Neuronal stem cell (in vitro differentiated cells): ENCODE measurements around the gene BUD31.
A peak's percentile ranks its signal among the peaks of the same experiment; 100 is the strongest.

ENCODE experiments used
- DNase-seq: peaks from one replicate; pipeline ENCODE4 v3.0.0-alpha.2; 2013; ENCODE audit warnings: low spot score
- H2AFZ ChIP-seq: one replicate; pipeline ENCODE4 v1.6.1; 2013; ENCODE audit warnings: mild to moderate bottlenecking, low read length, inconsistent platforms
- H2AK5ac ChIP-seq: 2 replicates; pipeline ENCODE4 v1.6.1; 2013; ENCODE audit warnings: low read depth, mild to moderate bottlenecking, inconsistent platforms, low read length, moderate library complexity, mixed read lengths
- H2BK120ac ChIP-seq: 2 replicates; pipeline ENCODE4 v1.6.1; 2013; ENCODE audit warnings: low read depth, mild to moderate bottlenecking, inconsistent platforms, low read length, moderate library complexity, mixed read lengths
- H2BK12ac ChIP-seq: one replicate; pipeline ENCODE4 v1.6.1; 2013; ENCODE audit warnings: low read length, inconsistent platforms
- H2BK15ac ChIP-seq: 2 replicates; pipeline ENCODE4 v1.6.1; 2013; ENCODE audit warnings: mild to moderate bottlenecking, low read length, inconsistent platforms, mixed read lengths
- H2BK5ac ChIP-seq: one replicate; pipeline ENCODE4 v1.6.1; 2013; ENCODE audit warnings: inconsistent platforms, mild to moderate bottlenecking, low read length, moderate library complexity
- H3K14ac ChIP-seq: one replicate; pipeline ENCODE4 v1.6.1; 2013; ENCODE audit warnings: low read length, inconsistent platforms
- H3K18ac ChIP-seq: 2 replicates; pipeline ENCODE4 v1.6.1; 2013; ENCODE audit warnings: low read length, inconsistent platforms
- H3K23ac ChIP-seq: 2 replicates; pipeline ENCODE4 v1.6.1; 2013; ENCODE audit warnings: low read depth, mild to moderate bottlenecking, mixed read lengths, low read length, inconsistent platforms; ENCODE audit not compliant: poor library complexity
- H3K27ac ChIP-seq: replicated peaks from 3 replicates; pipeline ENCODE4 v1.5.1; 2013; ENCODE audit warnings: low read length, inconsistent platforms
- H3K27me3 ChIP-seq, 3 experiments: 2 replicates each; pipeline ENCODE4 v1.6.1; 2013; ENCODE audit warnings: low read length in 3 of 3, mild to moderate bottlenecking in 2 of 3, inconsistent platforms in 1 of 3, low read depth in 1 of 3, mixed read lengths in 1 of 3, moderate library complexity in 1 of 3; ENCODE audit not compliant: control insufficient read depth in 3 of 3, insufficient read depth in 3 of 3
- H3K36me3 ChIP-seq, 2 donors: replicated peaks in 1 of 2; 2 replicates each; pipeline ENCODE4 v1.6.1; 2013; ENCODE audit warnings: low read length in 2 of 2; ENCODE audit not compliant: control insufficient read depth in 2 of 2, insufficient read depth in 2 of 2
- H3K4ac ChIP-seq: 2 replicates; pipeline ENCODE4 v1.6.1; 2013; ENCODE audit warnings: inconsistent platforms, mild to moderate bottlenecking, low read length, moderate library complexity
- H3K4me1 ChIP-seq, 2 donors: 1 replicate in 1 of 2; 2 replicates in 1 of 2; pipeline ENCODE4 v1.6.1; 2013; ENCODE audit warnings: low read length in 2 of 2, low read depth in 1 of 2; ENCODE audit not compliant: control insufficient read depth in 2 of 2, insufficient read depth in 1 of 2
- H3K4me2 ChIP-seq: one replicate; pipeline ENCODE4 v1.6.1; 2013; ENCODE audit warnings: mild to moderate bottlenecking, low read length, inconsistent platforms; ENCODE audit not compliant: insufficient read depth, poor library complexity, severe bottlenecking
- H3K4me3 ChIP-seq, 2 donors: 2 replicates each; pipeline ENCODE4 v1.5.1; 2013; ENCODE audit warnings: low read length in 2 of 2, mild to moderate bottlenecking in 2 of 2, inconsistent platforms in 1 of 2, moderate library complexity in 1 of 2
- H3K79me1 ChIP-seq: one replicate; pipeline ENCODE4 v1.6.1; 2013; ENCODE audit warnings: low read depth, mild to moderate bottlenecking, inconsistent platforms, low read length, moderate library complexity
- H3K9ac ChIP-seq: one replicate; pipeline ENCODE4 v1.6.1; 2013; ENCODE audit warnings: mild to moderate bottlenecking, low read depth, low read length, inconsistent platforms; ENCODE audit not compliant: poor library complexity
- H3K9me3 ChIP-seq, 2 donors: replicated peaks in 1 of 2; 2 replicates each; pipeline versions ENCODE3 to v1.6.1; 2013; ENCODE audit warnings: low read length in 2 of 2, mild to moderate bottlenecking in 2 of 2, inconsistent platforms in 1 of 2, low read depth in 1 of 2, mixed read lengths in 1 of 2, moderate library complexity in 1 of 2; ENCODE audit not compliant: control insufficient read depth in 2 of 2, insufficient read depth in 1 of 2
- H4K8ac ChIP-seq: one replicate; pipeline ENCODE4 v1.6.1; 2013; ENCODE audit warnings: low read depth, mild to moderate bottlenecking, inconsistent platforms, low read length, moderate library complexity
- H4K91ac ChIP-seq: one replicate; pipeline ENCODE4 v1.6.1; 2013; ENCODE audit warnings: low read length, low read depth, mild to moderate bottlenecking, inconsistent platforms; ENCODE audit not compliant: poor library complexity
- WGBS, 2 donors: extraction: QIAGEN DNeasy Blood & Tissue Kit; methylation state at CpG; one replicate each; pipeline ENCODE4 v1.1.7; 2013; ENCODE audit warnings: missing lambda C conversion rate in 2 of 2, mixed read lengths in 1 of 2; ENCODE audit not compliant: insufficient read length in 2 of 2, insufficient replicate concordance in 1 of 2; ENCODE audit errors: extremely low coverage in 2 of 2; 5-methylcytosine and 5-hydroxymethylcytosine counted together

The BUD31 gene

GRCh38 chr7:99393355-99394187 lies 15.2 kb upstream of the BUD31 start:
- H2AK5ac ChIP-seq, result peak overlapping the region; percentile 73
- H3K27ac ChIP-seq, result peak overlapping the region; percentile 83
- H3K14ac ChIP-seq, result peak overlapping the region; percentile 5
- no peak overlapping the region for H2AFZ ChIP-seq
- no peak overlapping the region for H2BK120ac ChIP-seq
- peak overlapping the region; percentile 98 for H3K18ac ChIP-seq
- no peaks in the 10 kb centered on the region for H3K27me3 ChIP-seq
- peak overlapping the region; percentile 91 for H3K4me2 ChIP-seq
- H3K4me1 ChIP-seq, result peaks cover 0 to 12% of the 10 kb centered on the region in 2 donors
- H3K4me3 ChIP-seq, result peak overlapping the region in 1 of 2 donors; percentile 86
- no peak overlapping the region for H2BK15ac ChIP-seq
- peaks cover 38 to 91% of the 10 kb centered on the region in 2 donors for H3K36me3 ChIP-seq
- no peaks in the 10 kb centered on the region for H3K9me3 ChIP-seq
- H3K9ac ChIP-seq, result peak overlapping the region; percentile 95
- no peak overlapping the region for H3K4ac ChIP-seq
- peak overlapping the region; percentile 94 for H2BK5ac ChIP-seq
- H2BK12ac ChIP-seq, result no peak overlapping the region
- H4K8ac ChIP-seq, result peak overlapping the region; percentile 92
- peak overlapping the region; percentile 92 for H3K23ac ChIP-seq
- no CpG with 5 or more reads among the region's 30 CpGs for WGBS, 2 donors
- peak; percentile 74 for DNase-seq
- H3K79me1 ChIP-seq, result peaks cover 6% of the 10 kb centered on the region
- H4K91ac ChIP-seq, result no peak overlapping the region

- no peak for DNase-seq
- H3K9ac ChIP-seq, result peak overlapping the region; percentile 45
- H4K8ac ChIP-seq, result peak overlapping the region; percentile 92
- no CpG with 5 or more reads among the region's 4 CpGs for WGBS, 2 donors
- peaks cover 6% of the 10 kb centered on the region for H3K79me1 ChIP-seq
- no peak overlapping the region for H2BK120ac ChIP-seq
- H3K4ac ChIP-seq, result no peak overlapping the region
- no peak overlapping the region for H3K27ac ChIP-seq
- H3K4me1 ChIP-seq, result peaks cover 0 to 12% of the 10 kb centered on the region in 2 donors
- H3K23ac ChIP-seq, result peak overlapping the region; percentile 80
- H3K14ac ChIP-seq, result no peak overlapping the region
- peak overlapping the region; percentile 41 for H2BK12ac ChIP-seq
- peak overlapping the region; percentile 73 for H2AK5ac ChIP-seq
- H3K4me2 ChIP-seq, result no peak overlapping the region
- peaks cover 44 to 96% of the 10 kb centered on the region in 2 donors for H3K36me3 ChIP-seq
- no peak overlapping the region for H3K4me3 ChIP-seq
- H4K91ac ChIP-seq, result no peak overlapping the region
- peak overlapping the region; percentile 61 for H2BK5ac ChIP-seq
- no peak overlapping the region for H3K18ac ChIP-seq
- H2BK15ac ChIP-seq, result no peak overlapping the region
- no peaks in the 10 kb centered on the region for H3K9me3 ChIP-seq
- no peaks in the 10 kb centered on the region for H3K27me3 ChIP-seq
- H2AFZ ChIP-seq, result no peak overlapping the region
These were observed 14.6 kb upstream of the BUD31 start for GRCh38 chr7:99394188-99394502.

DNA sequence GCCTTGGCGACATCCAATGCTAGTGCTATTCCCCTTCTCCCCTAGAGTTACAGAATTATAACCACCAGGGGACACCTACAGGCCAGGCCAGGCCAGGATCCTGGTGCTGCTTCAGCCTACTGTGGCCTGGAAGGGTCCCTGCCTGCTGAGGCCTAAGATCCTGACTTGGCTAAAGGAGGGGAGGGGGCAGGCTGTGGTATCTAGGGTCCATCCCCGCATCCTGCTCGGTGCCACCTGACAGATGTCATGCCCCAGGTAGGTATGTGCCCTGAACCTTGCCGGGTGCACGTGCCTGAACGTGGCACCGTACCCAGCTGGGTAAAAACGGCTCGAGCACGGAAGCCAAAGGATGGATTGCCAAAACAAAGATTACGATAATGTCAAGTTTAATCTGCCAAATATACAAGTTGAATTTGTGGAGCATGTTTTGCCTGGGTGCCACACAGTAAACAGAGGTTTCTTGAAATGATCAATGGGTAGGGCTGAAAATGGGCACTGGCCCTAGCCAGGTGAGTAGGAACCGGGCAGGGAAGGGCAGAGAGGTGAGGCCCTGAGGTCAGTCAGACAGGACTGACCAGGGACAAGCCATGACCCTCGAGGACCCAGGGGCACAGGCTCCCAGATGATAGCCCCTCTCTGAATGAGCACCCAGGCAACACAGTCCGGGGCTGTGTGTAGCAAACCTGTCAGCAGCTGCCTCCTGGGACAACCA lies 13.0 kb upstream of the BUD31 start:
- Histone ChIP-seq H2BK15ac (no peak overlapping the region), H3K27ac (no peak overlapping the region), H2BK120ac (no peak overlapping the region), H3K23ac (no peak overlapping the region), H4K8ac (no peak overlapping the region), H2BK12ac (no peak overlapping the region), H2BK5ac (no peak overlapping the region), H3K4me1 (peaks cover 0 to 12% of the 10 kb centered on the region in 2 donors), H3K4ac (no peak overlapping the region), H2AFZ (no peak overlapping the region), H3K14ac (no peak overlapping the region), H3K36me3 (peaks cover 53 to 98% of the 10 kb centered on the region in 2 donors), H4K91ac (no peak overlapping the region), H2AK5ac (no peak overlapping the region), H3K18ac (no peak overlapping the region), H3K27me3 (no peaks in the 10 kb centered on the region), H3K4me2 (no peak overlapping the region), H3K79me1 (peaks cover 3% of the 10 kb centered on the region), H3K9me3 (no peaks in the 10 kb centered on the region), H3K9ac (no peak overlapping the region), H3K4me3 (peak overlapping the region in 1 of 2 donors; percentile 28)
- no peak for DNase-seq
- no CpG with 5 or more reads among the region's 14 CpGs for WGBS, 2 donors
